T-helper 17 cell (primary cell): Measurements from ENCODE around the gene ABCA1. TPM values are rescaled to one million over a fixed set of nuclear protein-coding genes. Genes with fewer than 3 reads are reported as not detected.

Experiments
- ATAC-seq: fragments of 150-1000 bp; cut with Tn5 transposase; 2 replicates; pipeline ENCODE4 v1.10.0; 2021; ENCODE audit warnings: mild to moderate bottlenecking, moderate library complexity
- DNase-seq, 3 donors: peaks; one replicate each; pipeline versions ENCODE4 v3.0.0 to v3.0.0-alpha.2; 2020 to 2021
- H3K9me3 ChIP-seq: one replicate; pipeline ENCODE4 v1.7.0; 2013; ENCODE audit warnings: low read length, mild to moderate bottlenecking; ENCODE audit not compliant: control insufficient read depth, poor library complexity, severe bottlenecking
- H3K27ac Mint-ChIP-seq: one replicate; pipeline ENCODE4 v1.8.0; 2022; ENCODE audit warnings: mild to moderate bottlenecking, moderate library complexity, mixed read lengths
- H3K27me3 Mint-ChIP-seq: one replicate; pipeline ENCODE4 v1.8.0; 2022; ENCODE audit warnings: mixed read lengths
- H3K36me3 Mint-ChIP-seq: one replicate; pipeline ENCODE4 v1.8.0; 2022; ENCODE audit warnings: low read depth, mixed read lengths
- H3K4me1 Mint-ChIP-seq: one replicate; pipeline ENCODE4 v1.8.0; 2022; ENCODE audit warnings: mild to moderate bottlenecking, mixed read lengths
- H3K4me3 Mint-ChIP-seq: one replicate; pipeline ENCODE4 v1.8.0; 2022; ENCODE audit warnings: mild to moderate bottlenecking, moderate library complexity, mixed read lengths
- total RNA-seq, 4 donors: library from RNA in 2 of 4; stranded (reverse) in 2 of 4; gene quantifications; one replicate each; pipeline ENCODE4 v1.2.3 and lab custom pipeline; 2022 to 2026

The ABCA1 gene
- total RNA-seq, 2 donors from 2014 or later, result 16.0 to 18.9 TPM

- H3K9me3 ChIP-seq, result no peaks in the 10 kb centered on the region
- H3K4me1 Mint-ChIP-seq, result no peaks in the 10 kb centered on the region
- H3K27ac Mint-ChIP-seq, result no peak overlapping the region
- ATAC-seq, result no peak
- H3K27me3 Mint-ChIP-seq, result no peaks in the 10 kb centered on the region
- peaks cover 20% of the 10 kb centered on the region for H3K36me3 Mint-ChIP-seq
- H3K4me3 Mint-ChIP-seq, result no peak overlapping the region
- no peak for DNase-seq
Observed at GRCh38 chr9:104795857-104796256, 132.1 kb downstream of the ABCA1 start.

- H3K36me3 Mint-ChIP-seq, result peaks cover 20% of the 10 kb centered on the region
- H3K9me3 ChIP-seq, result no peaks in the 10 kb centered on the region
- no peak overlapping the region for H3K4me3 Mint-ChIP-seq
- H3K4me1 Mint-ChIP-seq, result no peaks in the 10 kb centered on the region
- H3K27me3 Mint-ChIP-seq, result no peaks in the 10 kb centered on the region
- no peak overlapping the region for H3K27ac Mint-ChIP-seq
- no peak for ATAC-seq
- no peak for DNase-seq
Observed at GRCh38 chr9:104795082-104795481, 132.9 kb downstream of the ABCA1 start.

GRCh38 chr9:104794070-104794469 lies 133.9 kb downstream of the ABCA1 start:
- Mint-ChIP-seq H3K4me1 (no peaks in the 10 kb centered on the region), H3K36me3 (peaks cover 18% of the 10 kb centered on the region), H3K4me3 (no peak overlapping the region), H3K27ac (no peak overlapping the region), H3K27me3 (no peaks in the 10 kb centered on the region)
- no peaks in the 10 kb centered on the region for H3K9me3 ChIP-seq
- DNase-seq, result no peak
- no peak for ATAC-seq

- ATAC-seq, result no peak
- Mint-ChIP-seq H3K36me3 (peaks cover 18% of the 10 kb centered on the region), H3K27me3 (no peaks in the 10 kb centered on the region)
Observed at GRCh38 chr9:104788251-104788650, 139.7 kb downstream of the ABCA1 start.

GRCh38 chr9:104787306-104788015 lies 140.5 kb downstream of the ABCA1 start:
- Mint-ChIP-seq H3K36me3 (peaks cover 14% of the 10 kb centered on the region), H3K4me3 (no peak overlapping the region), H3K27me3 (no peaks in the 10 kb centered on the region), H3K4me1 (no peaks in the 10 kb centered on the region), H3K27ac (peak overlapping the region; percentile 3)
- no peaks in the 10 kb centered on the region for H3K9me3 ChIP-seq
- ATAC-seq (no peak), DNase-seq (no peak)

More at GRCh38 chr9:104788251-104788650, 139.7 kb downstream of the ABCA1 start:
- DNase-seq, result no peak
- no peak overlapping the region for H3K27ac Mint-ChIP-seq
- no peaks in the 10 kb centered on the region for H3K9me3 ChIP-seq
- no peak overlapping the region for H3K4me3 Mint-ChIP-seq
- H3K4me1 Mint-ChIP-seq, result no peaks in the 10 kb centered on the region

GRCh38 chr9:104786293-104786692 lies 141.7 kb downstream of the ABCA1 start:
- Mint-ChIP-seq H3K4me1 (no peaks in the 10 kb centered on the region), H3K27me3 (no peaks in the 10 kb centered on the region), H3K27ac (no peak overlapping the region), H3K4me3 (no peak overlapping the region), H3K36me3 (peaks cover 10% of the 10 kb centered on the region)
- no peaks in the 10 kb centered on the region for H3K9me3 ChIP-seq
- no peak for DNase-seq
- no peak for ATAC-seq

- no peaks in the 10 kb centered on the region for H3K9me3 ChIP-seq
- DNase-seq, result no peak
- no peaks in the 10 kb centered on the region for H3K27me3 Mint-ChIP-seq
- no peak overlapping the region for H3K4me3 Mint-ChIP-seq
- ATAC-seq, result no peak
- H3K4me1 Mint-ChIP-seq, result no peaks in the 10 kb centered on the region
- H3K36me3 Mint-ChIP-seq, result peaks cover 10% of the 10 kb centered on the region
- H3K27ac Mint-ChIP-seq, result no peak overlapping the region
Observed at GRCh38 chr9:104784098-104784497, 143.9 kb downstream of the ABCA1 start.

- Mint-ChIP-seq H3K36me3 (peaks cover 9% of the 10 kb centered on the region), H3K27me3 (no peaks in the 10 kb centered on the region), H3K4me3 (no peak overlapping the region), H3K27ac (no peak overlapping the region), H3K4me1 (no peaks in the 10 kb centered on the region)
- no peak for ATAC-seq
- no peaks in the 10 kb centered on the region for H3K9me3 ChIP-seq
- DNase-seq, result no peak
Observed at GRCh38 chr9:104783588-104783987, 144.4 kb downstream of the ABCA1 start.

- DNase-seq, result no peak
- Mint-ChIP-seq H3K4me3 (no peak overlapping the region), H3K27me3 (no peaks in the 10 kb centered on the region), H3K36me3 (peaks cover 3% of the 10 kb centered on the region), H3K4me1 (no peaks in the 10 kb centered on the region), H3K27ac (no peak overlapping the region)
- no peaks in the 10 kb centered on the region for H3K9me3 ChIP-seq
- peak; percentile 39 for ATAC-seq
Observed at GRCh38 chr9:104780796-104781395, 147.1 kb downstream of the ABCA1 start.

GRCh38 chr9:104779946-104780535 lies 147.9 kb downstream of the ABCA1 start:
- H3K4me3 Mint-ChIP-seq, result no peak overlapping the region
- DNase-seq, result no peak
- H3K36me3 Mint-ChIP-seq, result peaks cover 1% of the 10 kb centered on the region
- no peaks in the 10 kb centered on the region for H3K4me1 Mint-ChIP-seq
- no peaks in the 10 kb centered on the region for H3K27me3 Mint-ChIP-seq
- H3K27ac Mint-ChIP-seq, result no peak overlapping the region
- no peak for ATAC-seq
- no peaks in the 10 kb centered on the region for H3K9me3 ChIP-seq

- H3K4me3 Mint-ChIP-seq, result no peak overlapping the region
- DNase-seq, result no peak
- no peaks in the 10 kb centered on the region for H3K36me3 Mint-ChIP-seq
Observed at GRCh38 chr9:104779334-104779733, 148.6 kb downstream of the ABCA1 start.

GRCh38 chr9:104778802-104779201 lies 149.2 kb downstream of the ABCA1 start:
- DNase-seq (no peak), ATAC-seq (no peak)
- Mint-ChIP-seq H3K4me3 (no peak overlapping the region), H3K4me1 (no peaks in the 10 kb centered on the region), H3K27ac (no peak overlapping the region), H3K36me3 (no peaks in the 10 kb centered on the region), H3K27me3 (no peaks in the 10 kb centered on the region)
- H3K9me3 ChIP-seq, result no peaks in the 10 kb centered on the region

More at GRCh38 chr9:104779334-104779733, 148.6 kb downstream of the ABCA1 start:
- H3K27ac Mint-ChIP-seq, result no peak overlapping the region
- H3K27me3 Mint-ChIP-seq, result no peaks in the 10 kb centered on the region
- H3K9me3 ChIP-seq, result no peaks in the 10 kb centered on the region
- ATAC-seq, result no peak
- H3K4me1 Mint-ChIP-seq, result no peaks in the 10 kb centered on the region

- ATAC-seq (no peak), DNase-seq (no peak)
- no peaks in the 10 kb centered on the region for H3K9me3 ChIP-seq
- Mint-ChIP-seq H3K36me3 (no peaks in the 10 kb centered on the region), H3K4me3 (no peak overlapping the region), H3K27ac (no peak overlapping the region), H3K4me1 (no peaks in the 10 kb centered on the region), H3K27me3 (no peaks in the 10 kb centered on the region)
Observed at GRCh38 chr9:104776797-104777196, 151.2 kb downstream of the ABCA1 start.
